K562 (cell line): ENCODE measurements around the gene CHD6. TPM values are rescaled to one million over a fixed set of nuclear protein-coding genes. Genes with fewer than 3 reads are reported as not detected.

ENCODE experiments used
- ATAC-seq: fragments of 200-7000 bp; cut with Tn5 transposase; 3 replicates; pipeline ENCODE4 v1.9.1; 2020; ENCODE audit warnings: moderate library complexity
- BruUV-seq: library from RNA; stranded (reverse); fragments of 400-500 nt; replicated peaks from 2 replicates; lab custom pipeline; 2021; lab: Mats Ljungman, UMichigan
- CTCF ChIA-PET: fragments of 300-600 bp; formaldehyde crosslinking; extraction: SDS; loops from one replicate; lab custom pipeline; 2021; ENCODE audit warnings: low intra/inter-chr PET ratio; lab: Yijun Ruan, JAX
- POLR2A ChIA-PET: fragments of 300-600, 350-650 bp; sonication (Branson Sonifier 250); formaldehyde crosslinking; extraction: SDS; loops from one replicate; lab custom pipeline; 2021; ENCODE audit warnings: antibody characterized with exemption, inconsistent platforms; lab: Yijun Ruan, JAX
- DNase-seq, 4 experiments: peaks; one replicate each; pipeline versions ENCODE4 v3.0.0 to v3.0.0-alpha.2; 2011 to 2018; ENCODE audit warnings: low spot score in 3 of 4, mixed read lengths in 3 of 4; ENCODE audit errors: extremely low read depth in 1 of 4
- FAIRE-seq: peaks from 2 replicates; lab custom pipeline; 2011; peaks lifted over from hg19 to GRCh38; lab: Jason Lieb, UNC
- H2AFZ ChIP-seq: 2 replicates; pipeline ENCODE4 v1.6.0; 2011; ENCODE audit warnings: low read depth, low read length, control low read depth, inconsistent platforms
- H3K27ac ChIP-seq: fragments of 200-600 bp; 3 replicates; pipeline ENCODE4 v1.8.0; 2011; ENCODE audit warnings: low read depth, mild to moderate bottlenecking, control low read depth, inconsistent platforms, low read length, moderate library complexity, mixed read lengths; ENCODE audit errors: extremely low read depth
- H3K27me3 ChIP-seq, 2 experiments: fragments of 300-600 bp in 1 of 2; 2 replicates in 1 of 2; 3 replicates in 1 of 2; pipeline versions ENCODE4 v1.6.0 to v1.8.0; 2011; ENCODE audit warnings: inconsistent platforms in 2 of 2, low read length in 2 of 2, mild to moderate bottlenecking in 1 of 2, mixed read lengths in 1 of 2, moderate library complexity in 1 of 2; ENCODE audit not compliant: control insufficient read depth in 2 of 2, insufficient read depth in 2 of 2
- H3K36me3 ChIP-seq: fragments of 300-600 bp; 3 replicates; pipeline ENCODE4 v1.8.0; 2011; ENCODE audit warnings: mild to moderate bottlenecking, low read length, inconsistent platforms; ENCODE audit not compliant: control insufficient read depth, insufficient read depth
- H3K4me1 ChIP-seq, 2 experiments: fragments of 200-600 bp in 1 of 2; replicated peaks in 1 of 2; 2 replicates in 1 of 2; 3 replicates in 1 of 2; pipeline versions ENCODE4 v1.5.1 to v1.8.0; 2011; ENCODE audit warnings: inconsistent platforms in 2 of 2, low read length in 2 of 2, mild to moderate bottlenecking in 1 of 2, mixed read lengths in 1 of 2, moderate library complexity in 1 of 2; ENCODE audit not compliant: control insufficient read depth in 2 of 2, insufficient read depth in 2 of 2
- H3K4me2 ChIP-seq: 2 replicates; pipeline ENCODE4 v1.6.1; 2011; ENCODE audit warnings: low read length, control low read depth, inconsistent platforms, mixed read lengths; ENCODE audit not compliant: insufficient read depth
- H3K4me3 ChIP-seq: fragments of 200-600 bp; sonication (generic), shearing (Covaris generic); 2 replicates; pipeline ENCODE4 v1.5.1; 2016; ENCODE audit warnings: control low read depth, inconsistent platforms
- H3K79me2 ChIP-seq: fragments of 200-600 bp; 3 replicates; pipeline ENCODE4 v1.8.0; 2011; ENCODE audit warnings: low read length, inconsistent platforms; ENCODE audit not compliant: control insufficient read depth, insufficient read depth
- H3K9ac ChIP-seq, 2 experiments: 2 replicates each; pipeline versions ENCODE4 v1.6.0 to v1.6.1; 2011; ENCODE audit warnings: low read depth in 2 of 2, low read length in 2 of 2, control low read depth in 1 of 2, inconsistent platforms in 1 of 2, mild to moderate bottlenecking in 1 of 2, mixed read lengths in 1 of 2; ENCODE audit not compliant: insufficient read depth in 1 of 2
- H3K9me1 ChIP-seq: one replicate; pipeline ENCODE4 v1.6.0; 2011; ENCODE audit warnings: inconsistent platforms, mild to moderate bottlenecking, low read length, moderate library complexity; ENCODE audit not compliant: control insufficient read depth, insufficient read depth
- H3K9me3 ChIP-seq: replicated peaks from 2 replicates; pipeline ENCODE4 v1.5.1; 2011; ENCODE audit warnings: low read depth, low read length, inconsistent platforms; ENCODE audit not compliant: control insufficient read depth, insufficient read depth
- H4K20me1 ChIP-seq: replicated peaks from 2 replicates; pipeline ENCODE4 v1.6.1; 2011; ENCODE audit warnings: low read length, inconsistent platforms, mixed read lengths; ENCODE audit not compliant: control insufficient read depth, insufficient read depth
- C11orf30 ChIP-seq: fragments of 450-650 bp; IDR thresholded peaks from 2 replicates; pipeline ENCODE4 v1.6.1; 2016; ENCODE audit warnings: low read depth, mild to moderate bottlenecking
- DACH1 ChIP-seq: fragments of 450-650 bp; IDR thresholded peaks from 2 replicates; pipeline ENCODE4 v1.6.1; 2018; ENCODE audit not compliant: partially characterized antibody
- GABPA ChIP-seq: fragments of 200-800 bp; sonication (Bioruptor generic); conservative IDR thresholded peaks from 2 replicates; pipeline ENCODE4 v1.6.1; 2016; ENCODE audit warnings: low read depth, missing genetic modification characterization, missing compliant biosample characterization
- IFI16 ChIP-seq: fragments of 250-450 bp; sonication (Bioruptor Pico); IDR thresholded peaks from 2 replicates; pipeline ENCODE4 v2.1.2; 2022; ENCODE audit warnings: mild to moderate bottlenecking, inconsistent platforms
- U2AF1 ChIP-seq: fragments of 200-400 bp; formaldehyde crosslinking; optimal IDR thresholded peaks from 2 replicates; pipeline ENCODE3; 2017; ENCODE audit warnings: mild to moderate bottlenecking, low read depth, low read length, moderate library complexity
- WHSC1 ChIP-seq: IDR thresholded peaks from one replicate; pipeline ENCODE4 v1.6.1; 2012; ENCODE audit warnings: low read length, control low read depth, inconsistent platforms
- ZNF124 ChIP-seq: sonication (generic); formaldehyde crosslinking; IDR thresholded peaks from 2 replicates; pipeline ENCODE4 v1.8.1; 2022; ENCODE audit warnings: missing genetic modification reagents
- WGBS: fragments of 100-300 bp; shearing (Covaris generic); methylation state at CpG from one replicate; pipeline ENCODE4 v1.1.6; 2016; ENCODE audit warnings: low coverage, mixed read lengths; ENCODE audit not compliant: insufficient coverage; ENCODE audit errors: missing lambda C conversion rate; 5-methylcytosine and 5-hydroxymethylcytosine counted together
- in situ Hi-C: fragments of 300-500 bp; cut with MboI; formaldehyde crosslinking; loops from 4 replicates; pipeline ENCODE4 v1.15.0; 2018; ENCODE audit warnings: inconsistent platforms, mixed read lengths
- intact Hi-C: fragments of 100-400 bp; cut with micrococcal nuclease; formaldehyde crosslinking; loops from 2 replicates; pipeline ENCODE4 v1.14.2; 2022
- polyA plus RNA-seq, 8 experiments: library from polyadenylated mRNA; depleted of rRNA in 4 of 8; stranded (reverse) in 5 of 8; unstranded in 3 of 8; fragments of >200 nt; fragmentation: Nextera tagmentation in 2 of 8; fragmentation: Illumina TruSeq in 1 of 8; extraction: Ambion mirVana in 2 of 8; extraction: Trizol in 1 of 8; gene quantifications; 2 replicates each; pipeline versions ENCODE4 v1.2.1 to v1.2.3, GENCODE V29; 2011 to 2014; ENCODE audit warnings: inconsistent platforms in 1 of 8, missing spikeins in 1 of 8
- total RNA-seq, 7 experiments: library from RNA; depleted of rRNA in 6 of 7; stranded (reverse); fragments of >200 nt in 6 of 7; fragmentation: Illumina TruSeq in 2 of 7; extraction: Trizol in 2 of 7; gene quantifications; 2 replicates each; pipeline versions ENCODE4 v1.2.1 to v1.2.3, GENCODE V29; 2011 to 2021; ENCODE audit warnings: low replicate concordance in 1 of 7
- TF ChIP-seq, protein P1 (sequence below): fragments of 450-650 bp; IDR thresholded peaks from 2 replicates; pipeline ENCODE4 v1.6.1; 2016; ENCODE audit warnings: low read depth

Gene CHD6
- total and polyA plus RNA-seq, 9 of the 15 experiments (the other 6 are each of a cell fraction or from before 2014, with no cell fraction given), result 3.9 to 24.2 (median 12.8) TPM

DNA sequence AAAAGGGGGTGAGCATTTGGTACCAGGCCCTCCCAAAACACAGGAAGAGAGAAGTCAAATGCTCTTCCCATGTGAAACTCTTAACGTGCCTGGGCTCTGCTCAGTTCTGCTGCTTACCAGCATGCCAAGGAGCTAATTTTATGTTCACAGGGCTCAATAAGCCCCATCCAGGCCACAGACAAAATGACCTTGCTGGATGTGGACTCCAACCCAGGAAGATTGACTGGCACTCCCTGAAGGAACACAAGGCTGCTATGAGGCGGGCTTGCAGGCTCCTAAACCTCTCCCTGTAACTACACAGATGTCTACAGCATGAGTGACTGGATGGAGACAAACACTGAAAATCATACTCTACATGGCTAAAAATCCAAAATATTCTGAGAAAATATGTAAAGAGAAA lies 50.6 kb downstream of the CHD6 start:
- no peak for ATAC-seq
- Histone ChIP-seq H3K4me2 (no peak overlapping the region), H3K9me3 (no peaks in the 10 kb centered on the region), H3K4me3 (no peak overlapping the region), H3K9ac (no peak overlapping the region; a peak in 1 of 4 replicates), H4K20me1 (peaks cover 14% of the 10 kb centered on the region), H3K4me1 (peaks cover 0 to 12% of the 10 kb centered on the region in 2 experiments; a peak in 2 of 5 replicates), H3K36me3 (no peaks in the 10 kb centered on the region; the same call in 2 of the 3 replicates), H3K79me2 (peaks cover 86% of the 10 kb centered on the region), H3K27me3 (no peaks in the 10 kb centered on the region), H2AFZ (no peak overlapping the region), H3K27ac (no peak overlapping the region), H3K9me1 (peaks cover 3% of the 10 kb centered on the region)
- BruUV-seq, result no TSS peak
- intact Hi-C loops, result no loop called here
- DNase-seq, result no peak
- 86% methylated on average over 2 of the region's 2 CpGs for WGBS
- no peak for TF ChIP-seq IFI16 (CRISPR knock-in tag)
- TF ChIP-seq WHSC1, result no peak
- TF ChIP-seq DACH1, result no peak
- no peak for TF ChIP-seq C11orf30
- no peak for TF ChIP-seq GABPA
- no peak for TF ChIP-seq ZNF124
- POLR2A ChIA-PET, result interaction anchor here (0.9 to 1.7 kb wide), 2 partner anchors 25 to 48 kb away, joined by 3 read pairs; no protein-coding TSS in a partner anchor
- no peak for FAIRE-seq
- CTCF ChIA-PET, result no interaction called here
- in situ Hi-C loops, result no loop called here

DNA sequence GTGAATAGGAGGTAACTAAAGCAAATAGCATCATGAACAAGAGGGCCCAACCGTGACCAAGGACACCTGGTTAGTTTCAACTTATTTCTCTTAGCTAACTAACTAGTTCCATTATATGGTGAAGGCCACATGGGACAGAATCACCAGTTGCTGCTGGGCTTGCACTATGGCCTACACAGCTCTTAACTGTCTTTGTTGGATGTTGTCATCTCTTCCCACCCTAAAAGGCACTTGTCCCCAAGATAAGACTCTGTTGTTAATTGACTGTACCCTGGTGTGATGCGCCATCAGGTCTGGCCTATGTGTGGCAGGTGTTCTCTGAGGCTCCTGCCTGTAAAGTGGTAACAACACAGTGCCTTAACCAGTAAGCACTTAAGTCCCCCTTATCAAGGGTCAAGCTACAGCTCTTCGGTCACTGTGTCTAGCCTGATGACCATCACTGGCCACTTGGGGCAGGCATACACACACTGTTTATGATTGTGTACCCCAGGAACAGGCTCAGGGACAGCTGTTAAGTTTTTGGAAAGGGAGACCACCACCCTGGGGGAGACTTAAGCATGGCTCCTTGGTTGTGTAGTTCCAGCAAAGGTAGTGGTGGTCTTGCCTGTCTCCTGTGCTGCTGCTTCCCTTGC lies 51.2 kb downstream of the CHD6 start:
- no peak overlapping the region for H3K9ac ChIP-seq
- H3K27me3 ChIP-seq, result no peaks in the 10 kb centered on the region
- FAIRE-seq (peak; percentile 42), DNase-seq (peak in 2 of 4 experiments; percentile 38 to 41), ATAC-seq (peak; percentile 92)
- no peak overlapping the region for H3K27ac ChIP-seq
- peaks cover 0 to 12% of the 10 kb centered on the region in 2 experiments; a peak in 2 of 5 replicates for H3K4me1 ChIP-seq
- intact Hi-C loops, result no loop called here
- peaks cover 83% of the 10 kb centered on the region for H3K79me2 ChIP-seq
- peaks cover 14% of the 10 kb centered on the region for H4K20me1 ChIP-seq
- no peak overlapping the region for H3K4me2 ChIP-seq
- H3K36me3 ChIP-seq, result no peaks in the 10 kb centered on the region; the same call in 2 of the 3 replicates
- H2AFZ ChIP-seq, result no peak overlapping the region
- no peak overlapping the region for H3K4me3 ChIP-seq
- ChIA-PET POLR2A (interaction anchor here (0.6 to 1.7 kb wide), 2 partner anchors 10 to 24 kb away, joined by 3 read pairs; no protein-coding TSS in a partner anchor), CTCF (no interaction called here)
- H3K9me3 ChIP-seq, result no peaks in the 10 kb centered on the region
- in situ Hi-C loops, result no loop called here
- no TSS peak for BruUV-seq
- peaks cover 3% of the 10 kb centered on the region for H3K9me1 ChIP-seq
- 66% methylated on average over 3 of the region's 3 CpGs for WGBS
- TF ChIP-seq, protein P1, sequence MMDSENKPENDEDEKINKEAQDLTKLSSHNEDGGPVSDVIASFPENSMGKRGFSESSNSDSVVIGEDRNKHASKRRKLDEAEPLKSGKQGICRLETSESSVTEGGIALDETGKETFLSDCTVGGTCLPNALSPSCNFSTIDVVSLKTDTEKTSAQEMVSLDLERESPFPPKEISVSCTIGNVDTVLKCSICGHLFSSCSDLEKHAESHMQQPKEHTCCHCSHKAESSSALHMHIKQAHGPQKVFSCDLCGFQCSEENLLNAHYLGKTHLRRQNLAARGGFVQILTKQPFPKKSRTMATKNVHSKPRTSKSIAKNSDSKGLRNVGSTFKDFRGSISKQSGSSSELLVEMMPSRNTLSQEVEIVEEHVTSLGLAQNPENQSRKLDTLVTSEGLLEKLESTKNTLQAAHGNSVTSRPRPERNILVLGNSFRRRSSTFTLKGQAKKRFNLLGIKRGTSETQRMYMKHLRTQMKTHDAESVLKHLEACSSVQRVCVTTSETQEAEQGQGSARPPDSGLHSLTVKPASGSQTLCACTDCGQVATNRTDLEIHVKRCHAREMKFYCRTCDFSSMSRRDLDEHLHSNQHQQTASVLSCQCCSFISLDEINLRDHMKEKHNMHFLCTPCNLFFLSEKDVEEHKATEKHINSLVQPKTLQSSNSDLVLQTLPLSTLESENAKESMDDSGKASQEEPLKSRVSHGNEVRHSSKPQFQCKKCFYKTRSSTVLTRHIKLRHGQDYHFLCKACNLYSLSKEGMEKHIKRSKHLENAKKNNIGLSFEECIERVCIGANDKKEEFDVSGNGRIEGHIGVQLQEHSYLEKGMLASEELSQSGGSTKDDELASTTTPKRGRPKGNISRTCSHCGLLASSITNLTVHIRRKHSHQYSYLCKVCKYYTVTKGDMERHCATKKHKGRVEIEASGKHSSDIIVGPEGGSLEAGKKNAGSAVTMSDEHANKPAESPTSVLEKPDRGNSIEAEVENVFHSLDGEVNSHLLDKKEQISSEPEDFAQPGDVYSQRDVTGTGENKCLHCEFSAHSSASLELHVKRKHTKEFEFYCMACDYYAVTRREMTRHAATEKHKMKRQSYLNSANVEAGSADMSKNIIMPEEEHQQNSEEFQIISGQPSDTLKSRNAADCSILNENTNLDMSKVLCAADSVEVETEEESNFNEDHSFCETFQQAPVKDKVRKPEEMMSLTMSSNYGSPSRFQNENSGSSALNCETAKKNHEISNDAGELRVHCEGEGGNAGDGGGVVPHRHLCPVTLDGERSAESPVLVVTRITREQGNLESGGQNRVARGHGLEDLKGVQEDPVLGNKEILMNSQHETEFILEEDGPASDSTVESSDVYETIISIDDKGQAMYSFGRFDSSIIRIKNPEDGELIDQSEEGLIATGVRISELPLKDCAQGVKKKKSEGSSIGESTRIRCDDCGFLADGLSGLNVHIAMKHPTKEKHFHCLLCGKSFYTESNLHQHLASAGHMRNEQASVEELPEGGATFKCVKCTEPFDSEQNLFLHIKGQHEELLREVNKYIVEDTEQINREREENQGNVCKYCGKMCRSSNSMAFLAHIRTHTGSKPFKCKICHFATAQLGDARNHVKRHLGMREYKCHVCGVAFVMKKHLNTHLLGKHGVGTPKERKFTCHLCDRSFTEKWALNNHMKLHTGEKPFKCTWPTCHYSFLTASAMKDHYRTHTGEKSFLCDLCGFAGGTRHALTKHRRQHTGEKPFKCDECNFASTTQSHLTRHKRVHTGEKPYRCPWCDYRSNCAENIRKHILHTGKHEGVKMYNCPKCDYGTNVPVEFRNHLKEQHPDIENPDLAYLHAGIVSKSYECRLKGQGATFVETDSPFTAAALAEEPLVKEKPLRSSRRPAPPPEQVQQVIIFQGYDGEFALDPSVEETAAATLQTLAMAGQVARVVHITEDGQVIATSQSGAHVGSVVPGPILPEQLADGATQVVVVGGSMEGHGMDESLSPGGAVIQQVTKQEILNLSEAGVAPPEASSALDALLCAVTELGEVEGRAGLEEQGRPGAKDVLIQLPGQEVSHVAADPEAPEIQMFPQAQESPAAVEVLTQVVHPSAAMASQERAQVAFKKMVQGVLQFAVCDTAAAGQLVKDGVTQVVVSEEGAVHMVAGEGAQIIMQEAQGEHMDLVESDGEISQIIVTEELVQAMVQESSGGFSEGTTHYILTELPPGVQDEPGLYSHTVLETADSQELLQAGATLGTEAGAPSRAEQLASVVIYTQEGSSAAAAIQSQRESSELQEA, result no peak
- TF ChIP-seq U2AF1, result no peak
